Measurements from ENCODE around the gene PCDHB10. TPM values are rescaled to one million over a fixed set of nuclear protein-coding genes. Genes with fewer than 3 reads are reported as not detected.
A peak's percentile ranks its signal among the peaks of the same experiment; 100 is the strongest.
"Not testable (repeated sequence)": the region's sequence is repeated elsewhere in the genome, so short reads cannot be mapped to it uniquely, and the experiment has no call there.

The PCDHB10 gene
- total and polyA plus RNA-seq, 4 experiments from 2014 or later, result 0.15 TPM; not detected in 3

- H3K27ac Mint-ChIP-seq; intact Hi-C loops (cut with micrococcal nuclease); H3K4me3 ChIP-seq (ENCODE audit: low read length in 2 of 2); H3K4me1 ChIP-seq (ENCODE audit: insufficient read depth, low read length); H3K9me3 ChIP-seq (ENCODE audit: control insufficient read depth in 1 of 2, low read length in 2 of 2); POLR2A ChIA-PET (ENCODE audit: partially characterized antibody); H3K36me3 ChIP-seq (ENCODE audit: insufficient read depth, low read length); H3K4me1 Mint-ChIP-seq; H3K4me3 Mint-ChIP-seq; CTCF ChIA-PET (ENCODE audit: partially characterized antibody); H3K36me3 Mint-ChIP-seq; DNase-seq; H3K27ac ChIP-seq (ENCODE audit: low read depth, low read length): not testable (repeated sequence)
- Mint-ChIP-seq H3K27me3 (peaks cover 37 to 47% of the 10 kb centered on the region in 2 donors), H3K9me3 (peaks cover 0 to 34% (median 26%) of the 10 kb centered on the region in 8 donors)
- peaks cover 14% of the 10 kb centered on the region for H3K27me3 ChIP-seq (ENCODE audit: insufficient read depth, low read length)
Observed at GRCh38 chr5:141210849-141211248, 18.7 kb downstream of the PCDHB10 start.

DNA sequence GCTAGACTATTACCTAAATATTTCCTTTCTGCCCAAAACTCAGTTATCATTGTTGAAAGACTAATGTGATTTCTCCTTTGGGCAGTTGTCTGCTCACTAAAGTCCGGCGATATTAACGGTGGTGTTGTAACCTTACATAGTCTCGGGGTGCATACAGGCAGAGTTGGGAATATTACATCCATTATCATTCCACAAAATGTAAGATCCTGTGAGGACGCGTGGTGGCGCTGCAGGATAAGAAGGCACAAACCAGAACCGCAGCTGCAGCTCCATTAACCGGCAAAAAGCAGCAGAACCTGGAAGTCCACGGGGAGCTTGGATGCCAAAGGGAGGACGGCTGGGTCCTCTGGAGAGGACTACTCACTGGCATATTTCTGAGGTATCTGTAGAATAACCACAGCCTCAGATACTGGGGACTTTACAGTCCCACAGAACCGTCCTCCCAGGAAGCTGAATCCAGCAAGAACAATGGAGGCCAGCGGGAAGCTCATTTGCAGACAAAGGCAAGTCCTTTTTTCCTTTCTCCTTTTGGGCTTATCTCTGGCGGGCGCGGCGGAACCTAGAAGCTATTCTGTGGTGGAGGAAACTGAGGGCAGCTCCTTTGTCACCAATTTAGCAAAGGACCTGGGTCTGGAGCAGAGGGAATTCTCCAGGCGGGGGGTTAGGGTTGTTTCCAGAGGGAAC is 21.6 kb downstream of the PCDHB10 start, which contains the start of gene PCDHB13:
TSS of gene PCDHB13 (plus strand) at position 264 of the 684 bp plus-strand sequence. CDS start at position 469, 205 bp downstream.
- H3K36me3 ChIP-seq (ENCODE audit: insufficient read depth, low read length); H3K4me3 ChIP-seq (ENCODE audit: low read length in 2 of 2); H3K27me3 ChIP-seq (ENCODE audit: insufficient read depth, low read length); H3K36me3 Mint-ChIP-seq; H3K9me3 ChIP-seq (ENCODE audit: control insufficient read depth in 1 of 2, low read length in 2 of 2); H3K27ac Mint-ChIP-seq; H3K27ac ChIP-seq (ENCODE audit: low read depth, low read length); H3K4me1 ChIP-seq (ENCODE audit: insufficient read depth, low read length); H3K4me1 Mint-ChIP-seq; POLR2A ChIA-PET (ENCODE audit: partially characterized antibody): not testable (repeated sequence)
- intact Hi-C loops (cut with micrococcal nuclease), result loop anchor here (2.0 kb wide), 1 partner anchor 345 kb away; no protein-coding TSS in a partner anchor
- Mint-ChIP-seq H3K4me3 (peak within 1 kb of the TSS in 5 of 8 donors; percentile 10 to 78 (median 63)), H3K9me3 (peaks cover 0 to 56% (median 43%) of the 10 kb centered on the region in 8 donors), H3K27me3 (peaks cover 38 to 45% of the 10 kb centered on the region in 2 donors)
- CTCF ChIA-PET (ENCODE audit: partially characterized antibody), result interaction anchor here (0.8 kb wide), 1 partner anchor 13 kb away, joined by 3 read pairs; no protein-coding TSS in a partner anchor
- DNase-seq, result peak in 3 of 5 donors; percentile 22 to 45 (median 22)

DNA sequence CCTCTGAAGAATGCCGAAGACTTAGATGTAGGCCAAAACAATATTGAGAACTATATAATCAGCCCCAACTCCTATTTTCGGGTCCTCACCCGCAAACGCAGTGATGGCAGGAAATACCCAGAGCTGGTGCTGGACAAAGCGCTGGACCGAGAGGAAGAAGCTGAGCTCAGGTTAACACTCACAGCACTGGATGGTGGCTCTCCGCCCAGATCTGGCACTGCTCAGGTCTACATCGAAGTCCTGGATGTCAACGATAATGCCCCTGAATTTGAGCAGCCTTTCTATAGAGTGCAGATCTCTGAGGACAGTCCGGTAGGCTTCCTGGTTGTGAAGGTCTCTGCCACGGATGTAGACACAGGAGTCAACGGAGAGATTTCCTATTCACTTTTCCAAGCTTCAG is 22.4 kb downstream of the PCDHB10 start:
- DNase-seq; H3K27ac ChIP-seq (ENCODE audit: low read depth, low read length); H3K4me1 ChIP-seq (ENCODE audit: insufficient read depth, low read length); H3K36me3 ChIP-seq (ENCODE audit: insufficient read depth, low read length); H3K9me3 ChIP-seq (ENCODE audit: control insufficient read depth in 1 of 2, low read length in 2 of 2); H3K4me1 Mint-ChIP-seq; H3K27me3 ChIP-seq (ENCODE audit: insufficient read depth, low read length); H3K36me3 Mint-ChIP-seq; POLR2A ChIA-PET (ENCODE audit: partially characterized antibody); H3K27ac Mint-ChIP-seq; H3K4me3 ChIP-seq (ENCODE audit: low read length in 2 of 2): not testable (repeated sequence)
- CTCF ChIA-PET (ENCODE audit: partially characterized antibody), result interaction anchor here (0.8 kb wide), 1 partner anchor 12 kb away, joined by 3 read pairs; no protein-coding TSS in a partner anchor
- Mint-ChIP-seq H3K4me3 (peak overlapping the region in 1 of 8 donors; percentile 55), H3K9me3 (peaks cover under 1 to 57% (median 44%) of the 10 kb centered on the region in 8 donors), H3K27me3 (peaks cover 37 to 39% of the 10 kb centered on the region in 2 donors)
- intact Hi-C loops (cut with micrococcal nuclease), result loop anchor here (2.0 kb wide), 1 partner anchor 344 kb away; no protein-coding TSS in a partner anchor

- POLR2A ChIA-PET (ENCODE audit: partially characterized antibody); DNase-seq: not testable (repeated sequence)
Observed at GRCh38 chr5:141215504-141215903, 23.4 kb downstream of the PCDHB10 start.

GRCh38 chr5:141216035-141216434 is 23.9 kb downstream of the PCDHB10 start:
- H3K27me3 ChIP-seq (ENCODE audit: insufficient read depth, low read length); H3K4me1 Mint-ChIP-seq; H3K4me1 ChIP-seq (ENCODE audit: insufficient read depth, low read length); DNase-seq; H3K27ac Mint-ChIP-seq; H3K4me3 ChIP-seq (ENCODE audit: low read length in 2 of 2); POLR2A ChIA-PET (ENCODE audit: partially characterized antibody); CTCF ChIA-PET (ENCODE audit: partially characterized antibody); H3K9me3 ChIP-seq (ENCODE audit: control insufficient read depth in 1 of 2, low read length in 2 of 2); H3K27ac ChIP-seq (ENCODE audit: low read depth, low read length); H3K4me3 Mint-ChIP-seq; intact Hi-C loops (cut with micrococcal nuclease); H3K36me3 Mint-ChIP-seq; H3K36me3 ChIP-seq (ENCODE audit: insufficient read depth, low read length): not testable (repeated sequence)
- H3K9me3 Mint-ChIP-seq, result peaks cover 3 to 63% (median 42%) of the 10 kb centered on the region in 8 donors
- H3K27me3 Mint-ChIP-seq, result peaks cover 38 to 41% of the 10 kb centered on the region in 2 donors

More at GRCh38 chr5:141215504-141215903, 23.4 kb downstream of the PCDHB10 start:
- H3K36me3 ChIP-seq (ENCODE audit: insufficient read depth, low read length); H3K4me3 ChIP-seq (ENCODE audit: low read length in 2 of 2); H3K27ac ChIP-seq (ENCODE audit: low read depth, low read length); H3K4me3 Mint-ChIP-seq; CTCF ChIA-PET (ENCODE audit: partially characterized antibody); H3K27me3 ChIP-seq (ENCODE audit: insufficient read depth, low read length); H3K4me1 Mint-ChIP-seq; H3K27ac Mint-ChIP-seq; H3K9me3 ChIP-seq (ENCODE audit: control insufficient read depth in 1 of 2, low read length in 2 of 2); H3K36me3 Mint-ChIP-seq; H3K4me1 ChIP-seq (ENCODE audit: insufficient read depth, low read length): not testable (repeated sequence)
- Mint-ChIP-seq H3K9me3 (peaks cover 3 to 62% (median 42%) of the 10 kb centered on the region in 8 donors), H3K27me3 (peaks cover 38 to 40% of the 10 kb centered on the region in 2 donors)
- intact Hi-C loops (cut with micrococcal nuclease), result loop anchor here (2.0 kb wide), 1 partner anchor 343 kb away; no protein-coding TSS in a partner anchor

DNA sequence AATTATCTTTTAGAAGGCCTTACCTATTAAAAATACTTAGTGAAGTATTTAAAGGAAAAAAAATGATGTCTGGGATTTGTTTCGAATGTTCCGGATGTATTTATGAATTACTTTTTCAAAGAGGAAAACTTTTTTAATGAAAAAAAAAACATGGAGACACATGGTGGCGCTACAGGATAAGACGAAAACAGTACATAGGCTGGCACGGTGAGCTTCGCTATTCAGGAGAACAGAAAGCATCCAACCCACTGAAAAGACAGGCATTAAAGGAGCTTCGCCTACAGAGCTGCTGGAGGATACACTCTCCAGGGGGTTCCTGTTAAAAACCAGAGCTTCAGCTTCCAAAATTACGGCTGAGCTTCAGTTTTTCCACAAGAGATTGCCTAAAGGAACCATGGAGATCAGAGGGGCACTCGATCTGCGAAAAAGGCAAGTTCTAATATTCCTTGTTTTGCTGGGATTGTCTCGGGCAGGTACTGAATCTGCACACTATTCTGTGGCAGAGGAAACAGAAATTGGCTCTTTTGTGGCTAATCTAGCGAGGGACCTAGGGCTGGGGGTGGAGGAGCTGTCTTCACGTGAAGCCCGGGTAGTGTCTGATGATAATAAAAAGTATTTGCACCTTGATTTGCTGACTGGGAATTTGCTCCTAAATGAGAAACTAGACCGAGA is 31.1 kb downstream of the PCDHB10 start, which contains the start of gene PCDHB14:
TSS of gene PCDHB14 (plus strand) at position 232 of the 672 bp plus-strand sequence. CDS start at position 395, 163 bp downstream.
- H3K9me3 Mint-ChIP-seq, result peaks cover 4 to 61% (median 40%) of the 10 kb centered on the region in 8 donors
- peak within 1 kb of the TSS; percentile 8 to 68 (median 42) for H3K4me3 Mint-ChIP-seq
- peaks cover 12% of the 10 kb centered on the region for H3K27me3 ChIP-seq (ENCODE audit: insufficient read depth, low read length)
- CTCF ChIA-PET (ENCODE audit: partially characterized antibody), result interaction anchor here (0.9 to 2.1 kb wide), 8 partner anchors 9 to 369 kb away, joined by 3 to 19 read pairs (median 4); partner anchors contain the start of gene TAF7
- H3K36me3 Mint-ChIP-seq, result no peaks in the 10 kb centered on the region
- peak within 1 kb of the TSS in 1 of 7 donors; percentile 5 for H3K27ac Mint-ChIP-seq
- DNase-seq, result peak in 1 of 5 donors; percentile 12
- H3K27ac ChIP-seq (ENCODE audit: low read depth, low read length), result no peak within 1 kb of the TSS
- H3K36me3 ChIP-seq (ENCODE audit: insufficient read depth, low read length), result no peaks in the 10 kb centered on the region
- no peaks in the 10 kb centered on the region for H3K9me3 ChIP-seq (ENCODE audit: control insufficient read depth in 1 of 2, low read length in 2 of 2)
- no peak within 1 kb of the TSS for H3K4me3 ChIP-seq (ENCODE audit: low read length in 2 of 2)
- POLR2A ChIA-PET (ENCODE audit: partially characterized antibody), result no interaction called here
- no peaks in the 10 kb centered on the region for H3K4me1 ChIP-seq (ENCODE audit: insufficient read depth, low read length)
- peaks cover 30 to 47% of the 10 kb centered on the region in 2 donors for H3K27me3 Mint-ChIP-seq
- peaks cover 0 to 6% (median 2%) of the 10 kb centered on the region in 4 donors for H3K4me1 Mint-ChIP-seq
- intact Hi-C loops (cut with micrococcal nuclease), result loop anchor here (1.0 kb wide), 1 partner anchor 341 kb away; no protein-coding TSS in a partner anchor

DNA sequence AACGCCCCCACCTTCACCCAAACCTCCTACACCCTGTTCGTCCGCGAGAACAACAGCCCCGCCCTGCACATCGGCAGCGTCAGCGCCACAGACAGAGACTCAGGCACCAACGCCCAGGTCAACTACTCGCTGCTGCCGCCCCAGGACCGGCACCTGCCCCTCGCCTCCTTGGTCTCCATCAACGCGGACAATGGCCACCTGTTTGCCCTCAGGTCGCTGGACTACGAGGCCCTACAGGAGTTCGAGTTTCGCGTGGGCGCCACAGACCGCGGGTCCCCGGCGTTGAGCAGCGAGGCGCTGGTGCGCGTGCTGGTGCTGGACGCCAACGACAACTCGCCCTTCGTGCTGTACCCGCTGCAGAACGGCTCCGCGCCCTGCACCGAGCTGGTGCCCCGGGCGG is 32.7 kb downstream of the PCDHB10 start:
- CTCF ChIA-PET (ENCODE audit: partially characterized antibody); H3K4me3 Mint-ChIP-seq; H3K4me3 ChIP-seq (ENCODE audit: low read length in 2 of 2); POLR2A ChIA-PET (ENCODE audit: partially characterized antibody); H3K4me1 ChIP-seq (ENCODE audit: insufficient read depth, low read length); DNase-seq; H3K36me3 ChIP-seq (ENCODE audit: insufficient read depth, low read length); H3K27ac ChIP-seq (ENCODE audit: low read depth, low read length); intact Hi-C loops (cut with micrococcal nuclease); H3K27ac Mint-ChIP-seq; H3K9me3 ChIP-seq (ENCODE audit: control insufficient read depth in 1 of 2, low read length in 2 of 2); H3K4me1 Mint-ChIP-seq; H3K36me3 Mint-ChIP-seq: not testable (repeated sequence)
- H3K9me3 Mint-ChIP-seq, result peaks cover 2 to 53% (median 32%) of the 10 kb centered on the region in 8 donors
- H3K27me3 Mint-ChIP-seq, result peaks cover 28 to 38% of the 10 kb centered on the region in 2 donors
- H3K27me3 ChIP-seq (ENCODE audit: insufficient read depth, low read length), result peaks cover 12% of the 10 kb centered on the region

Data from CD4-positive, alpha-beta memory T cell (primary cell).